Left ventricle myocardium inferior (tissue), 1 donor: ENCODE results near the gene HBD. TPM values are rescaled to one million over a fixed set of nuclear protein-coding genes. Genes with fewer than 3 reads are reported as not detected.

ENCODE experiments used
- DNase-seq: peaks from one replicate; pipeline ENCODE4 v3.0.0-alpha.2; 2020
- H3K27ac ChIP-seq: fragments of 200-600 bp; replicated peaks from 2 replicates; pipeline ENCODE4 v1.8.0; 2021
- H3K27me3 ChIP-seq: fragments of 200-600 bp; 2 replicates; pipeline ENCODE4 v1.8.0; 2021; ENCODE audit warnings: low read depth
- H3K36me3 ChIP-seq: fragments of 200-600 bp; 2 replicates; pipeline ENCODE4 v1.8.0; 2021
- H3K4me1 ChIP-seq: fragments of 200-600 bp; 2 replicates; pipeline ENCODE4 v1.8.0; 2021
- H3K4me3 ChIP-seq: fragments of 200-600 bp; 2 replicates; pipeline ENCODE4 v1.8.0; 2021; ENCODE audit warnings: mild to moderate bottlenecking, moderate library complexity
- H3K9me3 ChIP-seq: fragments of 200-600 bp; replicated peaks from 2 replicates; pipeline ENCODE4 v1.8.0; 2021
- intact Hi-C: fragments of 100-400 bp; cut with micrococcal nuclease; formaldehyde crosslinking; loops from one replicate; pipeline ENCODE4 v1.11.0; 2022
- total RNA-seq: library from RNA; stranded (reverse); fragmentation: NEBNext Ultra II Directional; extraction: Animal tissue kit (Norgen Biotek cat#: 25700); gene quantifications from one replicate; pipeline ENCODE4 v1.2.1, GENCODE V29; 2021
- TF ChIP-seq, protein P1 (sequence below): fragments of 200-600 bp; IDR thresholded peaks from 2 replicates; pipeline ENCODE4 v1.8.0; 2021; ENCODE audit warnings: antibody characterized with exemption, mild to moderate bottlenecking, borderline replicate concordance
- donor health status: DM: no; HTN: yes; CAD: no; lungs with severe emphysema.

The HBD gene
- total RNA-seq, 1 donor from 2014 or later: not detected

DNA sequence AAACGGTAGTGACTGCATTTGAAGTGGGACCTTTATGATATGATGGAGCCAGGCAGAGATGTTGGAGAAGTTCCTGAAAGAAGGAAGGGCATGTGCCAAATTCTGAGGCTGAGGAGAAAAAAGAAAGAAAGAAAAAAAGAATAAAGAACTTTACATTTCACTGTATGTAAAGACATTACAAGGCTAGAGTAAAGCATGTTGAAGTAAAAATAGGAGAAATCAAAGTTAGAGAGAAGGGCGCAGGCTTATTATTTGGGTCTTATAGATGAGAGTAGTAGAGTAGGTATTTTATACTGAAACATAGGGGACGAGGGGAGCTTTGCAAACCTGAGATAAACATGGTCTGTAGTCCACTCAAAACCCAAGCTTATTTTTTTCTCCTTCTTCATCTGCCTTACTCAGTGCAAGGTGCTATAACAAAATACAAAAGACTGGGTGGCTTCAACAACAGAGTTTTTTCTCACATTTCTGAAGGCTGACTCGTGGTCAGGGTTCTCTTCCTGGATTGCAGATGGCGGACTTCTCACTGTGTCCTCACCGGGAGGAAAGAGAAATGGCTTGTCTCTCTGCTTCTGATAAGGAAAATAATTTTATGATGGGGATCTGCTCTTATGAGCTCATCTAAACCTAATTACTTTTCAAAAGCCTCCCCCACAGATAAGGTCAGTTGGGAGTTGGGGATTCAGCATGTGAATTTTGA is 12.6 kb upstream of the HBD start:
- Histone ChIP-seq H3K27ac (no peak overlapping the region), H3K27me3 (peaks cover 7% of the 10 kb centered on the region), H3K4me3 (no peak overlapping the region), H3K36me3 (no peaks in the 10 kb centered on the region), H3K9me3 (no peaks in the 10 kb centered on the region), H3K4me1 (no peaks in the 10 kb centered on the region)
- TF ChIP-seq, protein P1, sequence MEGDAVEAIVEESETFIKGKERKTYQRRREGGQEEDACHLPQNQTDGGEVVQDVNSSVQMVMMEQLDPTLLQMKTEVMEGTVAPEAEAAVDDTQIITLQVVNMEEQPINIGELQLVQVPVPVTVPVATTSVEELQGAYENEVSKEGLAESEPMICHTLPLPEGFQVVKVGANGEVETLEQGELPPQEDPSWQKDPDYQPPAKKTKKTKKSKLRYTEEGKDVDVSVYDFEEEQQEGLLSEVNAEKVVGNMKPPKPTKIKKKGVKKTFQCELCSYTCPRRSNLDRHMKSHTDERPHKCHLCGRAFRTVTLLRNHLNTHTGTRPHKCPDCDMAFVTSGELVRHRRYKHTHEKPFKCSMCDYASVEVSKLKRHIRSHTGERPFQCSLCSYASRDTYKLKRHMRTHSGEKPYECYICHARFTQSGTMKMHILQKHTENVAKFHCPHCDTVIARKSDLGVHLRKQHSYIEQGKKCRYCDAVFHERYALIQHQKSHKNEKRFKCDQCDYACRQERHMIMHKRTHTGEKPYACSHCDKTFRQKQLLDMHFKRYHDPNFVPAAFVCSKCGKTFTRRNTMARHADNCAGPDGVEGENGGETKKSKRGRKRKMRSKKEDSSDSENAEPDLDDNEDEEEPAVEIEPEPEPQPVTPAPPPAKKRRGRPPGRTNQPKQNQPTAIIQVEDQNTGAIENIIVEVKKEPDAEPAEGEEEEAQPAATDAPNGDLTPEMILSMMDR: no peak
- no peak for DNase-seq
- intact Hi-C loops: no loop called here

GRCh38 chr11:5245155-5245554 is 10.9 kb upstream of the HBD start:
- H3K27ac ChIP-seq: no peak overlapping the region
- H3K4me3 ChIP-seq: no peak overlapping the region
- TF ChIP-seq, protein P1: no peak
- no peaks in the 10 kb centered on the region for H3K9me3 ChIP-seq
- no peak for DNase-seq
- intact Hi-C loops: no loop called here
- H3K4me1 ChIP-seq: no peaks in the 10 kb centered on the region
- peaks cover 7% of the 10 kb centered on the region for H3K27me3 ChIP-seq
- no peaks in the 10 kb centered on the region for H3K36me3 ChIP-seq

DNA sequence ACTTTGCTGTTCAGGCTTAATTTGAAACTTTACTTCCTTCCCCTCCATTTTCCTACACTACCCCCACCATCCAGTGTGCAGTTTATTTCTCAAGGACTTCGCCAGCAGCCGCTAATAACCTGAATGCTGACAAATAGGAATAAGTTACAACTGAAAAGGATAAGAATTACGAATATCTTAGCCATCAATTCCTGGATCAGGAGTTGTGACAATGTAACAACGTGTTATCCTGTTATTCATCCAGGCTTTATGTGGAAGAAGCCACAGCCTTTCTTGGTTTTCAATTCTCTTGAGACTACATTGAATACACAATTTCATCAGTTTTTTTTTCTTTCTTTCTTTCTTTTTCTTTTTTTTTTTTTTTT is 9.5 kb upstream of the HBD start:
- intact Hi-C loops: no loop called here
- H3K36me3 ChIP-seq: no peaks in the 10 kb centered on the region
- TF ChIP-seq, protein P1: no peak
- H3K4me1 ChIP-seq: no peaks in the 10 kb centered on the region
- H3K27ac ChIP-seq: no peak overlapping the region
- no peak for DNase-seq
- peaks cover 15% of the 10 kb centered on the region for H3K27me3 ChIP-seq
- H3K9me3 ChIP-seq: no peaks in the 10 kb centered on the region
- H3K4me3 ChIP-seq: no peak overlapping the region

GRCh38 chr11:5242933-5243815 is 8.9 kb upstream of the HBD start:
- TF ChIP-seq, protein P1: no peak
- intact Hi-C loops: no loop called here
- no peak overlapping the region for H3K4me3 ChIP-seq
- H3K27ac ChIP-seq: no peak overlapping the region
- H3K36me3 ChIP-seq: no peaks in the 10 kb centered on the region
- no peaks in the 10 kb centered on the region for H3K9me3 ChIP-seq
- no peaks in the 10 kb centered on the region for H3K4me1 ChIP-seq
- DNase-seq: no peak
- H3K27me3 ChIP-seq: peaks cover 15% of the 10 kb centered on the region

DNA sequence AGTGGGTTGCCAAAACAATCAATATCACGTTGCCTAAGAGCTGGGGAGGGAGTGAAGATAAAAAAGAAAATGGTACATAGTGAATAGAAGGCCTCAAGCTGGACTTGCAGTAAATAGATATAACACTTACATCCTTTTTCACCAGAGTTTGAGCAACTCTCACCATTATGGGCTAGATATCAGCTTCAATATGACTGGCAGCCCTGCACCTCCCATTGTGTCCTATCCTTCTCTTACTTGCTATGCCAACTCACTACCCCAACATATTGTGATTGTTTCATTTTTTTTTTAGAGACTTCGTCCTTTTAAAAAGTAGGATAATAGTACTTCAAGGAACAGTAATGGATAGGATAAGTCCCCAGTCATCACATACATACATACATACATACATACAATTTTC is 7.9 kb upstream of the HBD start:
- H3K27ac ChIP-seq: no peak overlapping the region
- H3K4me3 ChIP-seq: no peak overlapping the region
- DNase-seq: no peak
- H3K9me3 ChIP-seq: no peaks in the 10 kb centered on the region
- no peaks in the 10 kb centered on the region for H3K36me3 ChIP-seq
- peaks cover 15% of the 10 kb centered on the region for H3K27me3 ChIP-seq
- TF ChIP-seq, protein P1: no peak
- H3K4me1 ChIP-seq: no peaks in the 10 kb centered on the region
- intact Hi-C loops: no loop called here
